ENCODE data around the gene PPP1R11. TPM values are rescaled to one million over a fixed set of nuclear protein-coding genes. Genes with fewer than 3 reads are reported as not detected.
A peak's percentile ranks its signal among the peaks of the same experiment; 100 is the strongest.

The PPP1R11 gene
- polyA plus RNA-seq, 1 donor (not counting 4 experiments of a cell fraction or from before 2014, with no cell fraction given): 58.0 TPM

DNA sequence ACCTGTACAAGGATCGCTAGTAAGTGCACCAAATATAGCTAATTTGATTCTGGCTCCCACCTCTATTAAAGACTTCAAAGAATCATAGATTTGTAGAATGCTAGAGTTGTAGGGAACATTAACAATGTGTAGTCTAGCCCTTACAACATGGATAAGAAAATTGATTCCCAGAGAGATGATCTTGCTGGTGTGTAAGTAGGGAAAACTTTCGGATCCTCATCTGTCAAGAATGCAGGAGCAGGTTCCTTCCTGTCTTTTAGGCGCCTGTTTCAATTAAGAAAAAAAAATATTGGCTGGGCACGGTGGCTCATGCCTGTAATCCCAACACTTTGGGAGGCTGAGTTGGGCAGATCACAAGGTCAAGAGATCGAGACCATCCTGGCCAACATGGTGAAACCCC is 20.9 kb downstream of the PPP1R11 start:
- Histone ChIP-seq H3K4me2 (ENCODE audit: control insufficient read depth, extremely low read depth, insufficient read depth, low read depth, low read length) (no peak overlapping the region), H3K9ac (ENCODE audit: control insufficient read depth, extremely low read depth, insufficient read depth, low read length) (no peak overlapping the region), H3K4me3 (ENCODE audit: control insufficient read depth in 2 of 3, extremely low read depth in 1 of 3, insufficient read depth in 2 of 3, low read depth in 1 of 3, low read length in 3 of 3) (no peak overlapping the region), H3K27ac (ENCODE audit: control insufficient read depth, insufficient read depth, low read length) (no peak overlapping the region), H3K9me3 (ENCODE audit: control insufficient read depth, low read depth, low read length) (no peaks in the 10 kb centered on the region), H3K79me2 (ENCODE audit: control insufficient read depth, insufficient read depth, low read length) (no peaks in the 10 kb centered on the region), H3K27me3 (ENCODE audit: control insufficient read depth, extremely low read depth, insufficient read depth, low read length) (no peaks in the 10 kb centered on the region), H2AFZ (ENCODE audit: control insufficient read depth, low read length) (no peak overlapping the region), H3K36me3 (ENCODE audit: control insufficient read depth in 2 of 2, extremely low read depth in 1 of 2, insufficient read depth in 2 of 2, low read length in 2 of 2) (no peaks in the 10 kb centered on the region), H3K9me1 (ENCODE audit: control insufficient read depth, extremely low read depth, insufficient read depth, low read length) (no peaks in the 10 kb centered on the region), H3K4me1 (ENCODE audit: control insufficient read depth, extremely low read depth, insufficient read depth, low read length) (peaks cover 17% of the 10 kb centered on the region), H4K20me1 (ENCODE audit: control insufficient read depth, extremely low read depth, insufficient read depth, low read length) (no peaks in the 10 kb centered on the region)
- TF ChIP-seq, protein P1, sequence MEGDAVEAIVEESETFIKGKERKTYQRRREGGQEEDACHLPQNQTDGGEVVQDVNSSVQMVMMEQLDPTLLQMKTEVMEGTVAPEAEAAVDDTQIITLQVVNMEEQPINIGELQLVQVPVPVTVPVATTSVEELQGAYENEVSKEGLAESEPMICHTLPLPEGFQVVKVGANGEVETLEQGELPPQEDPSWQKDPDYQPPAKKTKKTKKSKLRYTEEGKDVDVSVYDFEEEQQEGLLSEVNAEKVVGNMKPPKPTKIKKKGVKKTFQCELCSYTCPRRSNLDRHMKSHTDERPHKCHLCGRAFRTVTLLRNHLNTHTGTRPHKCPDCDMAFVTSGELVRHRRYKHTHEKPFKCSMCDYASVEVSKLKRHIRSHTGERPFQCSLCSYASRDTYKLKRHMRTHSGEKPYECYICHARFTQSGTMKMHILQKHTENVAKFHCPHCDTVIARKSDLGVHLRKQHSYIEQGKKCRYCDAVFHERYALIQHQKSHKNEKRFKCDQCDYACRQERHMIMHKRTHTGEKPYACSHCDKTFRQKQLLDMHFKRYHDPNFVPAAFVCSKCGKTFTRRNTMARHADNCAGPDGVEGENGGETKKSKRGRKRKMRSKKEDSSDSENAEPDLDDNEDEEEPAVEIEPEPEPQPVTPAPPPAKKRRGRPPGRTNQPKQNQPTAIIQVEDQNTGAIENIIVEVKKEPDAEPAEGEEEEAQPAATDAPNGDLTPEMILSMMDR (optimal IDR thresholded peaks at IDR 0.05 in 1 of 3, IDR thresholded peaks at IDR 0.05 in 1 of 3, conservative IDR thresholded peaks at IDR 0.05 in 1 of 3; ENCODE audit: extremely low read depth in 1 of 3, insufficient read depth in 2 of 3, low read length in 3 of 3): no peak
- TF ChIP-seq EZH2 (IDR thresholded peaks at IDR 0.05; ENCODE audit: low read length): no peak
- FAIRE-seq (no peak), DNase-seq (ENCODE audit: low read depth, low spot score) (no peak)
- dilution Hi-C loops (cut with MboI; ENCODE audit: extremely low pct_ligation_motif_present, low sequenced_read_pairs): no loop called here

DNA sequence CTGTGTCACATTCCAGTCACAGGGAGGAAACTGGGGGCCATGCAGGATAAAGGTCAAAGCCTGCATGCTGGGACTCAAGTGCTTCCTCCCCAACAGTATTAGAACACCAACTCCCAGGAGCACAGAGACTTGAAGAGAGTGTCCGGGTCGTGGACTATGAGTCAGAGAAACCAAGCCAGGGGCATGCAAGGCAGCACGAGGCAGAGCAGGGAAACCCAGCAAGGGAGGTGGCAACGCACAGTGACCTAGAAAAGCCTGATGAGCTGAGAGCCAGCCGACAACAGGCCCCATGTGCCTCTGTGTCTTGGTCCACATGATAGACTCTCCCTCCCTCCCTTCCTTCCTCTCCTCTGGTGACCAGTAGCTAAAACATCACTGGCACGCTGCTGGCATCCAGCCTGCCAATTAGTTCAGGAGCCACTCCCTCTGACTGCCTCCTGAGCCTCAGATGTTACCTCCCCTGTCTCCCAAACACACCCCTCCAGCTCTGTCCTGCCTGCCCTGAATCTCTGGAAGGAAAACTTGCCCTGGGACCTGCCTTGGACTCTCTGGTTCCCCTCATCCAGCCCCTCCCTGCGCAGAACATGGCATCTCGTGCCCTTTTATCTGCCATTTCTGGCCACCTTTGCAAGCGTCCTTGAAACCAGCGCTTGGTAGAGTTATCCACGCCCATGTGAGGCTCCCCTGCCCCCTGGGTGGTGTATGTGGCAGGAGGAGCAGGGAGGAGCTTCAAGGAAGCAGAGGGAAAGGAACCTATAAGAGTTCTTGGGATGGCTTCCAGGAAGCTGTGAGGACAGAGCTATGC is 24.8 kb downstream of the PPP1R11 start:
- dilution Hi-C loops (cut with MboI; ENCODE audit: extremely low pct_ligation_motif_present, low sequenced_read_pairs): no loop called here
- DNase-seq (ENCODE audit: low read depth, low spot score) (no peak), FAIRE-seq (peak; percentile 77)
- H3K4me1 ChIP-seq (ENCODE audit: control insufficient read depth, extremely low read depth, insufficient read depth, low read length): peaks cover 24% of the 10 kb centered on the region
- H3K27me3 ChIP-seq (ENCODE audit: control insufficient read depth, extremely low read depth, insufficient read depth, low read length): no peaks in the 10 kb centered on the region
- H4K20me1 ChIP-seq (ENCODE audit: control insufficient read depth, extremely low read depth, insufficient read depth, low read length): no peaks in the 10 kb centered on the region
- peak overlapping the region; percentile 14 for H3K9ac ChIP-seq (ENCODE audit: control insufficient read depth, extremely low read depth, insufficient read depth, low read length)
- H3K79me2 ChIP-seq (ENCODE audit: control insufficient read depth, insufficient read depth, low read length): no peaks in the 10 kb centered on the region
- H3K9me1 ChIP-seq (ENCODE audit: control insufficient read depth, extremely low read depth, insufficient read depth, low read length): no peaks in the 10 kb centered on the region
- no peaks in the 10 kb centered on the region for H3K36me3 ChIP-seq (ENCODE audit: control insufficient read depth in 2 of 2, extremely low read depth in 1 of 2, insufficient read depth in 2 of 2, low read length in 2 of 2)
- peak overlapping the region; percentile 27 for H3K27ac ChIP-seq (ENCODE audit: control insufficient read depth, insufficient read depth, low read length)
- H2AFZ ChIP-seq (ENCODE audit: control insufficient read depth, low read length): peak overlapping the region; percentile 87
- H3K4me3 ChIP-seq (ENCODE audit: control insufficient read depth in 2 of 3, extremely low read depth in 1 of 3, insufficient read depth in 2 of 3, low read depth in 1 of 3, low read length in 3 of 3): no peak overlapping the region
- no peaks in the 10 kb centered on the region for H3K9me3 ChIP-seq (ENCODE audit: control insufficient read depth, low read depth, low read length)
- peak overlapping the region; percentile 58 for H3K4me2 ChIP-seq (ENCODE audit: control insufficient read depth, extremely low read depth, insufficient read depth, low read depth, low read length)
- no peak for TF ChIP-seq EZH2 (IDR thresholded peaks at IDR 0.05; ENCODE audit: low read length)
- TF ChIP-seq, protein P1 (optimal IDR thresholded peaks at IDR 0.05 in 1 of 3, IDR thresholded peaks at IDR 0.05 in 1 of 3, conservative IDR thresholded peaks at IDR 0.05 in 1 of 3; ENCODE audit: extremely low read depth in 1 of 3, insufficient read depth in 2 of 3, low read length in 3 of 3): no peak
